Naive thymus-derived CD8-positive, alpha-beta T cell (primary cell): Measurements from ENCODE around the gene GNG8. TPM values are rescaled to one million over a fixed set of nuclear protein-coding genes. Genes with fewer than 3 reads are reported as not detected.
A peak's percentile ranks its signal among the peaks of the same experiment; 100 is the strongest.

ENCODE experiments used
- ATAC-seq, 2 donors: fragments of 150-1000 bp; cut with Tn5 transposase in 1 of 2; sonication (Bioruptor Pico), chemical (Tn5 transposase) in 1 of 2; 1 replicate in 1 of 2; 2 replicates in 1 of 2; pipeline ENCODE4 v1.10.0; 2021; ENCODE audit warnings: mild to moderate bottlenecking in 2 of 2, moderate library complexity in 2 of 2
- POLR2A ChIA-PET: fragments of 350-600 bp; sonication (Branson Sonifier 250); formaldehyde crosslinking; loops from one replicate; lab custom pipeline; 2021; ENCODE audit warnings: antibody characterized with exemption; lab: Charles Lee
- DNase-seq, 10 donors: peaks; one replicate each; pipeline versions ENCODE4 v3.0.0 to v3.0.0-alpha.2; 2020 to 2022
- H3K27ac Mint-ChIP-seq, 10 donors: one replicate each; pipeline ENCODE4 v1.8.0; 2020 to 2022; ENCODE audit warnings: mild to moderate bottlenecking in 10 of 10, mixed read lengths in 10 of 10, moderate library complexity in 4 of 10, inconsistent platforms in 1 of 10
- H3K27me3 Mint-ChIP-seq, 5 donors: one replicate each; pipeline ENCODE4 v1.8.0; 2021 to 2022; ENCODE audit warnings: mixed read lengths in 5 of 5
- H3K36me3 Mint-ChIP-seq, 3 donors: one replicate each; pipeline ENCODE4 v1.8.0; 2020 to 2022; ENCODE audit warnings: mixed read lengths in 3 of 3, mild to moderate bottlenecking in 2 of 3, inconsistent platforms in 1 of 3
- H3K4me1 Mint-ChIP-seq, 4 donors: one replicate each; pipeline ENCODE4 v1.8.0; 2021 to 2022; ENCODE audit warnings: mixed read lengths in 4 of 4
- H3K4me3 Mint-ChIP-seq, 10 donors: one replicate each; pipeline ENCODE4 v1.8.0; 2020 to 2022; ENCODE audit warnings: mild to moderate bottlenecking in 10 of 10, mixed read lengths in 10 of 10, moderate library complexity in 6 of 10, inconsistent platforms in 1 of 10
- H3K9me3 Mint-ChIP-seq, 9 donors: one replicate each; pipeline ENCODE4 v1.8.0; 2020 to 2022; ENCODE audit warnings: mixed read lengths in 9 of 9, mild to moderate bottlenecking in 3 of 9, inconsistent platforms in 1 of 9, moderate library complexity in 1 of 9
- polyA plus RNA-seq, 3 donors: library from polyadenylated mRNA; unstranded; fragments of 300-500 nt; fragmentation: Illumina TruSeq; gene quantifications; one replicate each; pipeline ENCODE4 v1.2.3, GENCODE V29; 2021
- total RNA-seq, 8 experiments: library from RNA in 2 of 8; stranded (reverse) in 2 of 8; gene quantifications; one replicate each; pipeline ENCODE4 v1.2.3 and lab custom pipeline; 2021 to 2026

Gene GNG8
- total RNA-seq = not detected
- not detected for polyA plus RNA-seq
- total RNA-seq (lab: John Stamatoyannopoulos, UW) = 0 to 4.7 (median 0.61) reads per million in 6 experiments

- peak within 1 kb of the TSS in 7 of 10 donors; percentile 63 to 90 (median 80) for H3K27ac Mint-ChIP-seq
- H3K4me1 Mint-ChIP-seq = peaks cover 13 to 33% (median 22%) of the 10 kb centered on the region in 4 donors
- no peak for ATAC-seq
- peaks cover 0 to 9% (median 4%) of the 10 kb centered on the region in 5 donors for H3K27me3 Mint-ChIP-seq
- no peaks in the 10 kb centered on the region for H3K9me3 Mint-ChIP-seq
- no peaks in the 10 kb centered on the region for H3K36me3 Mint-ChIP-seq
- H3K4me3 Mint-ChIP-seq = peak within 1 kb of the TSS in 8 of 10 donors; percentile 27 to 71 (median 54)
- POLR2A ChIA-PET = interaction anchor here (0.6 to 4.4 kb wide), 5 partner anchors 11 to 275 kb away, joined by 3 to 25 read pairs (median 8); partner anchors contain the start of genes DACT3 and PTGIR
- peak in 3 of 10 donors; percentile 29 to 54 (median 45) for DNase-seq
These were observed at the start of gene GNG8 for GRCh38 chr19:46635920-46636761. Gene GNG8, minus strand, starts transcription at chr19:46636202. Its CDS starts 1,520 bp downstream, at chr19:46634682.

DNA sequence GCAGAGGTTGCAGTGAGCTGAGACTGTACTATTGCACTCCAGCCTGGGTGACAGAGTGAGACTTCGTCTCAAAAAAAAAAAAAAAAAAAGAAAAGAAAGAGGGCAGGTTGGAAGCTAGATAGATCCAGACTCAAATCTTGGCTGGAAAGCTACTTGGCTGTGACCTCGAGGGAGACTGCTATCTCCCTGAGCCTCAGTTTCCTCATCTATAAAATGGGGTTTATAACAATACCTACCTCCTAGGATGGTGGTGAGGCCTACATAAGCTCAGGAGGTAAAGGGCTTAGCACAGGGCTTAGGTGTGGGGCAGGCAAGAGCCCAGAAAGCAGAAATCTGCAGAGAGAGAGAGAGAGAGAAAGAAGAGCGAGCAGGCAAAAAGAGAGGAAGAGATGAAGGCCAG is 49.2 kb upstream of the GNG8 start:
- Mint-ChIP-seq H3K27me3 (no peaks in the 10 kb centered on the region), H3K36me3 (peaks cover 0 to 97% (median 7%) of the 10 kb centered on the region in 3 donors), H3K4me3 (no peak overlapping the region), H3K9me3 (no peaks in the 10 kb centered on the region), H3K4me1 (peaks cover 0 to 4% (median 2%) of the 10 kb centered on the region in 4 donors), H3K27ac (peak overlapping the region in 6 of 10 donors; percentile 10 to 81 (median 60))
- ATAC-seq = no peak
- DNase-seq = no peak
- POLR2A ChIA-PET = interaction anchor here (0.7 kb wide), 1 partner anchor 120 kb away, joined by 3 read pairs; no protein-coding TSS in a partner anchor

GRCh38 chr19:46678110-46678732 is 42.2 kb upstream of the GNG8 start:
- Mint-ChIP-seq H3K4me3 (no peak overlapping the region), H3K27ac (peak overlapping the region in 7 of 10 donors; percentile 59 to 85 (median 67)), H3K27me3 (no peaks in the 10 kb centered on the region), H3K36me3 (peaks cover 0 to 97% (median 14%) of the 10 kb centered on the region in 3 donors), H3K9me3 (no peaks in the 10 kb centered on the region), H3K4me1 (peaks cover 0 to 10% (median 5%) of the 10 kb centered on the region in 4 donors)
- POLR2A ChIA-PET = no interaction called here
- ATAC-seq = peak; percentile 86 to 97
- peak; percentile 20 to 72 (median 58) for DNase-seq

DNA sequence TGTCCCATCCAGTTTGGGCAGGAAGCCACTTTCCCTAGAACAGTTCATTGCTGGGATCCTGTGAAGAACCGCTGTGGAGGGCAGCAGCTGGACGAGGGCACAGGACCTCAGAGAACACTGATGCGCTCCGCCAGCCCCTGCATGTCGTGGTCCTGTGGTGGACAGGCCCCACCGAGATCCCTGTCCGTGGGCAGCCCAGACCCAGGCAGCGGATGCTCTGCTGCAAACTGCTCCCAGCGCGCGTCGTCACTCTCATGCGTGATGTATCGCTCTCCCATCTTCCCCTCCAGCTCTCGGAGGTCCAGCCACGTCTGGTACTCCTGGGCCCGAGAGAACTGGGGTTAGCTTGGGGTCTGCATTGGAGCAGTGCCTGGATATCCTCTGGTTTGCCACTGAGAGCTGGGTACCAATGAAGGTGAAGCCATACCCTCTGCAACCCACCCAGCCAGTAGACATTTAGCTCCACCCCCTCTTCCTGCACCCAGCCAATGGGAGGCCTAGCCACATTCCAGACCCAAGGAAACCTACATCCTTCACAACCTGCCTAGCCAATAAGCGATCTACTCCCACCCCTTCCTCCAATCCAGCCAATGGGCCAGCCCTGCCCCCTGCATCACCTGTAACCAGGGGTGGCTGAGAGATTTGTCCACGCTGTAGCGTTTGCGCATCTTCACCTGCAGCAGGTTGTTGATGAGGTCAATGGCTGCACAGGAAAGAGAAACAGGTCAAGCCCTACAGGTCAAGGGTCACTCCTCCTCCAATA is 38.6 kb upstream of the GNG8 start:
- H3K4me1 Mint-ChIP-seq = peaks cover 0 to 9% (median 3%) of the 10 kb centered on the region in 4 donors
- POLR2A ChIA-PET = interaction anchor here (0.8 to 1.0 kb wide), 2 partner anchors 10 to 40 kb away, joined by 3 read pairs; no protein-coding TSS in a partner anchor
- no peak overlapping the region for H3K4me3 Mint-ChIP-seq
- H3K9me3 Mint-ChIP-seq = peaks cover 0 to 15% (median 4%) of the 10 kb centered on the region in 9 donors
- peak overlapping the region in 4 of 10 donors; percentile 11 to 88 (median 54) for H3K27ac Mint-ChIP-seq
- ATAC-seq (no peak), DNase-seq (no peak)
- H3K36me3 Mint-ChIP-seq = peaks cover 5 to 72% (median 16%) of the 10 kb centered on the region in 3 donors
- H3K27me3 Mint-ChIP-seq = no peaks in the 10 kb centered on the region

DNA sequence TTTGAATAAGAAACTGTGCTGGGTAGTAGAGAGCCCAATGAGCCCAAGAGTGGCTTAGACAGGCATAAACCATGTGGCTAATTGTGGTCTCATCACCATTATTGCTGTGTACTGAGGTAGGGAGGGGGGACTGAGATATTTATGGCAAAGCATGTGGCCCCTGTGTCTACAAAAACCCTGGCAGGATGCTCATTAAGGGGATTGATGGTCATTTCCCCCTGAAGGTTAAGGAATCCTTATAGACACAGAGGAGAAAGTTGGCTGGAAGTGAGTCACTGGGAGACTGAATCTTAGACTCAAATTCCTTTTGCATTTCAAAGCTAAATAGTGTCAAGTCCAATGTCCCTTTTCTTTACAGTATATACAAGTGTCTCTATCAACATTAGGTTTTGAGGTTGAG is 34.8 kb upstream of the GNG8 start:
- ATAC-seq = no peak
- POLR2A ChIA-PET = no interaction called here
- H3K36me3 Mint-ChIP-seq = peaks cover 5 to 36% (median 14%) of the 10 kb centered on the region in 3 donors
- DNase-seq = no peak
- no peak overlapping the region for H3K4me3 Mint-ChIP-seq
- H3K9me3 Mint-ChIP-seq = peaks cover 0 to 15% (median 4%) of the 10 kb centered on the region in 9 donors
- peak overlapping the region in 3 of 10 donors; percentile 53 to 82 (median 71) for H3K27ac Mint-ChIP-seq
- H3K4me1 Mint-ChIP-seq = peaks cover 0 to 2% (median 0%) of the 10 kb centered on the region in 4 donors
- H3K27me3 Mint-ChIP-seq = no peaks in the 10 kb centered on the region

DNA sequence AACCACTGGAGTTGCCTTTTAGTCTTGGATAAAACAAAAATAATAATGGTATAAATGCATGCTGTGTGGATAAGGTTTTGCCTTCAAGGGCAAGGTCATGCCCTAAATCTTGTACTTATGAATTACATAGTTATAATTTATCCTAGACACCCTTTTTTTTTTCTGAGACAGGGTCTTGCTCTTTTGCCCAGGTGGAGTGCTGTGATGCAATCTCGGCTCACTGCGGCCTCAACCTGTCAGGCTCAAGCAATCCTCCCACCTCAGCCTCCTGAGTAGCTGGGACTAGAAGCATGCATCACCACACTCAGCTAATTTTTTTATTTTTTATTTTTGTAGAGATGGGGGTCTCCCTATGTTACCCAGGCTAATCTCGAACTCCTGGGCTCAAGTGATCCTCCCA is 32.7 kb upstream of the GNG8 start:
- peaks cover 5 to 14% (median 10%) of the 10 kb centered on the region in 3 donors for H3K36me3 Mint-ChIP-seq
- peaks cover 0 to 15% (median 4%) of the 10 kb centered on the region in 9 donors for H3K9me3 Mint-ChIP-seq
- POLR2A ChIA-PET = no interaction called here
- H3K4me1 Mint-ChIP-seq = no peaks in the 10 kb centered on the region
- no peak overlapping the region for H3K27ac Mint-ChIP-seq
- no peak for DNase-seq
- no peaks in the 10 kb centered on the region for H3K27me3 Mint-ChIP-seq
- no peak for ATAC-seq
- no peak overlapping the region for H3K4me3 Mint-ChIP-seq

DNA sequence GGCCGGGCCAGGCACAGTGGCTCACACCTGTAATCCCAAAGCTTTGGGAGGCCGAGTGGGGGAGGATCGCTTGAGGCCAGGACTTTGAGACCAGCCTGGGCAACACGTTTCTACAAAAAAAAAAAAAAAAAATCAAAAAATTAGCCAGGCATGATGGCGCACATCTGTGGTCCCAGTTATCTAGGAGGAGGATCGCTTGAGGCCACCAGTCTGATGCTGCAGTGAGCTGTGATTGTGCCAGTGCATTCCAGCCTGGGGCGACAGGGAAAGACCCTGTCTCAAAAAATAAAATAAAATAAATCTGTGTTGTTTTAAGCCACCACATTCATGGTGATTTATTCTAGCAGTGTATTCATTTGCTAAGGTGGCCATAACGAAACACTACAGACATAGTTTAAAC is 29.1 kb upstream of the GNG8 start:
- Mint-ChIP-seq H3K27me3 (peaks cover 0 to 3% (median 0%) of the 10 kb centered on the region in 5 donors), H3K4me3 (no peak overlapping the region), H3K4me1 (peaks cover 8 to 18% (median 15%) of the 10 kb centered on the region in 4 donors), H3K27ac (no peak overlapping the region), H3K9me3 (peaks cover 0 to 4% (median 0%) of the 10 kb centered on the region in 9 donors), H3K36me3 (no peaks in the 10 kb centered on the region)
- DNase-seq (no peak), ATAC-seq (no peak)
- POLR2A ChIA-PET = interaction anchor here (0.6 to 1.0 kb wide), 2 partner anchors 9 to 134 kb away, joined by 3 read pairs; no protein-coding TSS in a partner anchor

- Mint-ChIP-seq H3K36me3 (no peaks in the 10 kb centered on the region), H3K27ac (peak overlapping the region; percentile 52 to 97 (median 83)), H3K4me3 (peak overlapping the region; percentile 80 to 93 (median 84)), H3K9me3 (no peaks in the 10 kb centered on the region), H3K27me3 (peaks cover 7 to 26% (median 13%) of the 10 kb centered on the region in 5 donors), H3K4me1 (peaks cover 16 to 31% (median 23%) of the 10 kb centered on the region in 4 donors)
- POLR2A ChIA-PET = interaction anchor here (0.7 to 2.3 kb wide), 14 partner anchors 11 to 139 kb away, joined by 3 to 27 read pairs (median 6); partner anchors contain the start of genes CALM3 and GNG8
- DNase-seq (peak; percentile 65 to 85 (median 78)), ATAC-seq (peak; percentile 45 to 62)
These were observed 26.0 kb upstream of the GNG8 start for GRCh38 chr19:46661735-46662592.

GRCh38 chr19:46661020-46661731 is 25.2 kb upstream of the GNG8 start, which contains the start of gene DACT3:
Gene DACT3, minus strand, starts transcription at chr19:46661182. Its CDS starts 118 bp downstream, at chr19:46661064.
- H3K27me3 Mint-ChIP-seq = peaks cover 9 to 31% (median 18%) of the 10 kb centered on the region in 5 donors
- DNase-seq (peak; percentile 96 to 100 (median 99)), ATAC-seq (peak; percentile 89 to 90)
- no peaks in the 10 kb centered on the region for H3K9me3 Mint-ChIP-seq
- peak within 1 kb of the TSS; percentile 52 to 97 (median 83) for H3K27ac Mint-ChIP-seq
- POLR2A ChIA-PET = interaction anchor here (0.6 to 2.3 kb wide), 15 partner anchors 12 to 471 kb away, joined by 3 to 27 read pairs (median 6); partner anchors contain the start of genes CALM3 and GNG8
- peak within 1 kb of the TSS; percentile 80 to 93 (median 84) for H3K4me3 Mint-ChIP-seq
- H3K4me1 Mint-ChIP-seq = peaks cover 16 to 31% (median 23%) of the 10 kb centered on the region in 4 donors
- H3K36me3 Mint-ChIP-seq = peaks cover 0 to 3% (median 0%) of the 10 kb centered on the region in 3 donors

DNA sequence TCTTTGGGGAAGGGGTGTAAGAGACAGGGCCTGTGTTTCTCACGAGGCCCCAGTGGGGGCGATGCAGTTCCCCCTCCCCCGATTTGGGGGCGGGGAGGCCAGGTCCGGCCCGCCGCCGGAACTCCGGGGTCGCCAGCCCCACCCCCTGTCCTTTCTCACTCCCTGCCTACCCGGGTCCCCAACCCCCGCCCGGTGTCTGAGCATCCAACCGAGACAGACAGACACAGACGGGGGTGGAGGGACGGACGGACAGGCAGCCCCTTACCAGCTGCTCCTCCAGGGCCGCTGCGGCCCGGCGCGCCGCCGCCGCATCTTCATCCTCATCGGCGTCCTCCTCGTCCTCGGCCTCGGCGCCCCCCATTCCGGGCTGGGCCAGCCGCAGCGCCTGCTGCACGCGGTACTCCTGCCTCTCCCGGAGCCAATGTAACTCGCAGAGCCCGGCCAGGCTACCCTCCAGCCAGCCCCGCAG is 24.6 kb upstream of the GNG8 start:
- ATAC-seq (peak in 1 of 2 donors; percentile 28), DNase-seq (peak in 1 of 10 donors; percentile 8)
- POLR2A ChIA-PET = interaction anchor here (0.8 to 2.3 kb wide), 10 partner anchors 13 to 138 kb away, joined by 3 to 27 read pairs (median 8); partner anchors contain the start of genes CALM3 and GNG8
- Mint-ChIP-seq H3K27me3 (peaks cover 9 to 31% (median 18%) of the 10 kb centered on the region in 5 donors), H3K4me3 (peak overlapping the region in 9 of 10 donors; percentile 52 to 93 (median 82)), H3K36me3 (peaks cover 0 to 3% (median 0%) of the 10 kb centered on the region in 3 donors), H3K27ac (peak overlapping the region in 1 of 10 donors; percentile 75), H3K4me1 (peaks cover 16 to 31% (median 23%) of the 10 kb centered on the region in 4 donors), H3K9me3 (no peaks in the 10 kb centered on the region)
